NCI-H2081 treated with DMSO at 0.1 percent for 48 hours (cell line): ENCODE results near the gene RPL21.
A peak's percentile ranks its signal among the peaks of the same experiment; 100 is the strongest.
"Not testable (repeated sequence)": the region's sequence is repeated elsewhere in the genome, so short reads cannot be mapped to it uniquely, and the experiment has no call there.

ENCODE experiments used
- DNase-seq: peaks from one replicate; lab custom pipeline; 2025; lab: John Stamatoyannopoulos, UW

Gene RPL21

DNA sequence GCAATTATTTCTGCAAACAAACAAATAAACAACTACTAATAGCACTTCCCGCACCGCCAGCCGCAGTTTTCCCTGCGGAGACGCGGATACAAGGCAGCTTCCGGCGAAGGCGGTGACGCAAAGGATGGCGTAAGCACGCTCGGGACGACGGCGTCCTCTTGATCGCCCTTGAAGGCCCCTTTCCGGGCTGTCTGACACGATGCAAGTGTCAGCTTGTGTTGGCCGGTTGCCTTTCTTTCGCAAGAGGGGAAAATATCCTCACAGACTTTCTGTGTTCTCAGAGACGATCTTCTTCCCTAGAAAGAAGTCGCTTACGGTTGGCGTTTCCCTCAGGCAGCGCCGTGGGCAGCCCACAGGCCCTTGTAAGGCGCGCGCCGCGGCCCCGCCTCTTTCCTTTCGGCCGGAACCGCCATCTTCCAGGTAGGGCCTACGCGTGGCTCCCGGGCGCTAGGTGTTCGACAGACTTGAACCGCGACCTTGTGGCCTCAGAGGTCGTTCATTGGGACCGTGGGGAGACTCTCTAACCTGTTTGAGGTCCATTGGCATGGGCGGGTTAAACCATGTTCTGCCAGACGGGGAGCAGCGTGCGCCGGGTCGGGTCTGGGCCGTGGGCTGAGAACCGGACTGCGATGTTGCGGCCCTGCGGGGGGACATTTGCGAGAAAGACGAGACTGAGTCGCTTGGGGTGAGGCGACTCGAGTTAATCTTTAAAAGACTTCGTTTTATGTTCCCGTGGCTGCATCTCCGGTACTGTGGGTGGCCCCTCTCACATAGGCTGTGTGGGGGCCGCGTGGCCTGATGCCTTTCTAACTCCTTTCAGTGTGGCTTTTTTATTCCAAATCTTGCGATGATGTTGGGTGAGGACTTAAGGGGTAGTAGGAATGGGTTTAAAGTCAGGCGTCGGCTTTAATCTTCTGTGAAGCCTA is at the start of gene RPL21:
RPL21 (plus strand) TSS at position 393 of the 926 bp plus-strand sequence. CDS start 2,219 bp downstream, outside the sequence.
- DNase-seq, result peak; percentile 51

DNA sequence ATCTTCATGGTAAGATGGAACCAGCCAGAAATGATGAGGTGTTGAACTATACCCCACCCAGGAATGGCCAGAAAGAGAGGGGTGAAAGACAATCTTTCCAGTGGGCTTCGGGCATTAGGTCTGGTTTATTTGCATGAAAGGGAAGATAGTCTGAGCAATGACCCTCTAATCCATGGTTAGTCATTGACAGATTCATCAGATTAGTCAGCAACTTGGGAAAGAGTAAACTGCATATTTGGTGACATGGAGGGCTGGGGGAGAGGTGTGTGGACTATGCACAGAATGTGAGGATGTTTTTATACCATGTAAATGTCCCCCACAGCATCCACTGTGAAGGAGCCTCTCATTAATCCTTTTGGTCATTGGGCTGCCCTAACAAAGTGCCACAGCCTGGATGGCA is 49.7 kb upstream of the RPL21 start:
- no peak for DNase-seq

DNA sequence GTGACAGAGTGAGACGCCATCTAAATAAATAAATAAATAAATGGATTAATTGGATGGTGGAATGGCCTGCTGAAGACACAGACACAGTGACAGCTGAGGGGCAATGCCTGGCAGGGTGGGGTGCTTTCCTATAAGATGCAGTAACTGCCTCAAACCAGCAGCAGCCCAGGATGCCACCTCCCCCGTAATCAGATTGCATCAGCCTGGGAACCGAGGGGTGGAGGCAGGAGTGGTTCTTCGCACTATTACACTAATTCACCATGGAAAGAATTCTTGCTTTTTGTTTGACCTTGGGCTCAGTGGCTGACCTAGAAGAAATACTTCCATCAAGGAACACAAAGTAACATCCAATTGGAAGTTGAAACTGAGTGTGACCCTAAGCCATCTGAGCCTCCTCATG is 48.2 kb upstream of the RPL21 start:
- no peak for DNase-seq

DNA sequence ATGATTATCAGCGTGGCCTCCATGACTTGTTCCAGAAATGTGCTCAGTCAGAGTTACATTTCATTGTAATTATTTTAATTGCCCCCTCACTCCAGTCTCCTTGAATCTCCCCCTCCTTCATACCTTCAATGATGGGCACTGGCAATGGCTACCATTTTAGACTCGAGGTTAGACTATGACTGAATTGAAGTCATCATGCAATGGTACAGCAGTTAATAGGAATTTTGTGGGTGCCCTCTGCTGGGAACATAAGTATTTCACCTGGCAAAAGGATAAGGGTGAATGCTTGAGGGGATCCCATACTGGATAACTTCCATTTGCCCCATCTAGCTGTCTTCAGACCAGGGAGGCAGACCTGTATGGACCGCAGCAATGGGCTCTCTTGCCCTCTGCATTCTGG is 47.5 kb upstream of the RPL21 start:
- no peak for DNase-seq

DNA sequence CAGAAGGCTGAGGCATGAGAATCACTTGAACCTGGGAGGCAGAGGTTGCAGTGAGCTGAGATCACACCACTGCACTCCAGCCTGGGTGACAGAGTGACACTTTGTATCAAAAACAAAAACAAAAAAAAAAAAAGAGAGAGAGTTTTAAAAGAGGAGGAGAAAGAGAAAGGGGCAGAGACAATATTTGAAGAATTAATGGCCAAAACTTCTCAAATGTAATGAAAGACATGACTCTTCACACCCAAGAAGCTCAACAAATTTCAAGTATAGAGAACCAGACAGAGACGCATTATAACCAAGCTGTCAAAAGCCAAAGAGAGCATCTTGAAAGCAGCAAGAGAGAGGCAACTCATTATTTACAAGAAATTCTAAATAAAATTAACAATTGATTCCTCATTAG is 42.8 kb upstream of the RPL21 start:
- DNase-seq, result no peak

DNA sequence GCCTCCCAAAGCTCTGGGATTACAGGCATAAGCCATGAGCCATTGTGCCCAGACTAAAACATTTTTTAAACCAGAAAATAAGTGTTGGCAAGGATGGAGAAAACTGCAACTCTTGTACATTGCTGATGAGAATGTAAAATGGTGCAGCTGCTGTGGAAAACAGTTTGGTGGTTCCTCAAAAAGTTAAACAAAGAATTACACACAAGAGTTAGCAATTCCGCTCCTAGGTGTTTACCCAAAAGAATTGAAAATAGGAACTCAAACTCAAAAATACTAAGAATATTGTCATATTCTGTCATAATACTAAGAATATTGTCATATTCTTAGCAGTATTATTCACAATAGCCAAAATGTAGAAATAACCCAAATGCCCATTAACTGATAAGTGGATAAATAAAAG is 40.1 kb upstream of the RPL21 start:
- no peak for DNase-seq

DNA sequence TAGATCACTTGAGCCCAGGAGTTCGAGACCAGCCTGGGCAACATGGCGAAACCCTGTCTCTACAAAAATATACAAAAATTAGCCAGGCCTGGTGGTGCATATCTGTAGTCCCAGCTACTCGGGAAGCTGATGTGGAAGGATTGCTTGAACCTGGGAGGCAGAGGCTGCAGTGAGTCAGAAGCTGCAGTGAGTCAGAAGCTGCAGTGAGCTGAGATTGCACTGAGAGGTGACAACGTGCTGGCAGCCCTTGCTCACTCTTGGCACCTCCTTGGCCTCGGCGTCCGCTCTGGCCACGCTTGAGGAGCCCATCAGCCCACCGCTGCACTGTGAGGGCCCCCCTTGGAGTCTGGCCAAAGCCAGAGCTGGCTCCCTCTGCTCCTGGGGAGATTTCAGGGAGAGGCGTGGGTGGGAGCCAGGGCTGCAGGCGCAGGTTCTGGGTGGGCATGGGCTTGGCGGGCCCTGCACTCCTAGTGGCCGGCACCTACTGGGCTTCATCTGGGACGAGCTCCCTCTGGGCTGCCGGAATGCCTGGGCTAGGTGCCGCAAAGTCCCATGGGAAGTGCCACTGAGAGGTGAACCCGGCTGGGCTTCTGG is 39.5 kb upstream of the RPL21 start:
- no peak for DNase-seq

DNA sequence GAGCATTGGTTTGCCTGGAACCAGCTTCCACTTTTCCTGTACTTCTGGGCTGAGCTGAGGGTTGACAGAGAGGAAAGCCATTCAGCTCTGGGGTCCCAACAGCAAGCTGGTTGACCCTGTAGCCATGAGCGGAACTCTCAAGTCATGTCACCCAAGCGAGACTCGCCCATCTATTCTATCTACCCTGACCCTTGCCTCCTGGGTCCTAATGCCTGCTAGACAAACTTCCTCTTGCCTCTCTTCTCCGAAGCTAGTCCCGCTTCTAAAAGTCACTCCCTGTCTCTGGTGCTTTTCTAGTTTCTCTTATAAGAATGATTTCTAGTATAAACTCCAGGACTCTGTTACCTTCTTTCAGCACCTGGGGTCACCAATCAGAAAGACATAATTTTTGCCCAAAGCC is 38.0 kb upstream of the RPL21 start:
- DNase-seq, result not testable (repeated sequence)

DNA sequence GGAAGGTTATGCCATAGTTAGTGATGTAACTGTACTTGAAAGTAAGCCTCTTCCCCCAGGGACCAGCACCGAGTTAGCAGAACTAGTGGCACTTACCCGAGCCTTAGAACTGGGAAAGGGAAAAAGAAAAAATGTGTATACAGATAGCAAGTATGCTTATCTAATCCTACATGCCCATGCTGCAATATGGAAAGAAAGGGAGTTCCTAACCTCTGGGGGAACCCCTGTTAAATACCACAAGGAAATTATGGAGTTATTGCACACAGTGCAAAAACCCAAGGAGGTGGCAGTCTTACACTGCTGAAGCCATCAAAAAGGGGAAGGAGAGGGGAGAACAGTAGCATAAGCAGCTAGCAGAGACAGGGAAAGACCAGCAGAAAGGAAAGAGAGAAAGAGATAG is 33.6 kb upstream of the RPL21 start:
- not testable (repeated sequence) for DNase-seq

DNA sequence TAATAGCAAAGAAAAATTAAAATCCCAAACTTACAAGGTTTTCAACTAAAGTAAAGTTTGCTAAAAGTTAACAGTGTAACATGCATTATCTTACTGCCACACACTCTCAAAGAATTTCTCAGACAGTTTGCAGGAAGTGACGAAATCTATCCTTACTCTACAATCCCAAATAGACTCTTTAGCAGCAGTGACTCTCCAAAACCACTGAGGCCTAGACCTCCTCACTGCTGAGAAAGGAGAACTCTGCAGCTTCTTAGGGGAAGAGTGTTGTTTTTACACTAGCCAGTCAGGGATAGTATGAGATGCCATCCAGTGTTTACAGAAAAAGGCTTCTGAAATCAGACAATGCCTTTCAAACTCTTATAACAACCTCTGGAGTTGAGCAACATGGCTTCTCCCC is 32.5 kb upstream of the RPL21 start:
- not testable (repeated sequence) for DNase-seq

DNA sequence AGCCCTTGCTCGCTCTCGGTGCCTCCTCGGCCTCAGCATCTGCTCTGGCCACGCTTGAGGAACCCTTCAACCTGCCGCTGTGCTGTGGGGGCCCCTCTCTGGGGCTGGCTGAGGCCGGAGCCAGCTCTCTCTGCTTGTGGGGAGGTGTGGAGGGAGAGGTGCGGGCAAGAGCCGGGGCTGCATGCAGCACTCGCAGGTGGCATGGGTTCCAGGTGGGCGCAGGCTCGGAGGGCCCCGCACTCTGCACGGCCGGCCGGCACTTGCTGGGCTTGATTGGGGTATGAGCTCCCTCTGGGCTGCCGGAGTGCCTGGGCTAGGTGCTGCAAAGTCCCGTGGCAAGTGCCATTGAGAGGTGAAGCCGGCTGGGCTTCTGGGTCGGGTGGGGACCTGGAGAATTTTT is 31.7 kb upstream of the RPL21 start:
- DNase-seq, result no peak

DNA sequence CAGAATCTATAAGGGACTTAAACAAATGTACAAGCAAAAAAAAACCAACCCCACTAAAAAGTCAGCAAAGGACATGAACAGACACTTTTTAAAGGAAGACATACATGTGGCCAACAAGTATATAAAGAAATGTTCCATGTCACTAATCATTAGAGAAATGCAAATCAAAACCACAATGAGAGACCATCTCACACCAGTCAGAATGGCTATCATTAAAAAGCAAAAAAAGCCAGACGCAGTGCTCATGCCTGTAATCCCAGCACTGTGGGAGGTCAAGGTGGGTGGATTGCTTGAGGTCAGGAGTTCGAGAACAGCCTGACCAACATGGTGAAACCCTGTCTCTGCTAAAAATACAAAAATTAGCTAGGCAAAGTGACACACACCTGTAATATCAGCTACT is 29.3 kb upstream of the RPL21 start:
- DNase-seq, result not testable (repeated sequence)

DNA sequence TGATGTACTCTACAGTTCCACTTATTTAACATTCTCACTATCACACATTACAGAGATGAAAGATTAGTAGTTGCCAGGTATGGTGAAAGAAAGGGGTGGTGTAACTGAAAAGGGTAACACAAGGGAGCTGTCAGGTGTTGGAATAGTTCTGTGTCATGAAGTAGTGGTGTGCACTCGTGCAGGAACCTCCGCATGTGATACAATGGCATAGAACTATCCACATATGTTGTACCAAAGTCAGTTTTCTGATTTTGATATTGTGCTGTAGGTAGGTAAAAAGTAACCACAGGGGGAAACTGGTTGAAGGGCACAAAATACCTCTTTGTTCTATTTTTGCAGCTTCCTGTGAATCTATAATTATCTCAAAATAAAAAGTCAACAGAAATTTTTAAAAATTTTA is 24.4 kb upstream of the RPL21 start:
- no peak for DNase-seq

DNA sequence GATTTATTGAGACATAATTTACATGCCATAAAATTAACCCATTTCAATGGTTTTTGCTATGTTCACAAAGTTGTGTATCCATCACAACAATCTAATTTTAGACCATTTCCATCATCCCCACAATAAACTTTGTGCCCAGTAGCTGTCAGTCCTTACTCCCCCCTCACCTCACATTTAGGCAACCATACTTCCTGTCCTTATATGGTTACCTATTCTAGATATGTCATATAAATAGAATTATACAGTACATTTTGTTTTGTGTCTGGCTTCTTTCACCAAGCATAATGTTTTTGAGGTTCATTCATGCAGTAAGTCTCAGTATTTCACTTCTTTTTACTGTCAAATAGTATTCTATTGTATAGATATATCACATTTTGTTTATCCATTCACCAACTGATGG is 23.2 kb upstream of the RPL21 start:
- no peak for DNase-seq

DNA sequence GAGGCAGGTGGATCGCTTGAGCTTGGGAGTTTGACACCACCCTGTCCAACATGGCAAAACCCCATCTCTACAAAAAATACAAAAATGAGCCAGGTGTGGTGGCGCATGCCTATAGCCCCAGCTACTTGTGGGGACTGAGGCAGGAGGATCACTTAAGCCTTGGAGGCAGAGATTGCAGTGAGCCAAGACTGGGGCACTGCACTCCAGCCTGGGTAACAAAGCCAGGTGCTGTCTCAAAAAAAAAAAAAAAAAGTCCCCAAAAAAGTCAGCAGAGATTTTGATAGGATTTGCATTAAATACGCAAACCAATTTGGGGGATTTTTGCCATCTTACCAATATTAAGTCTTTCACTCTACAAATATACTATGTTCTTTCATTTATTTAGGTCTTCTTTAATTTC is 21.7 kb upstream of the RPL21 start:
- no peak for DNase-seq

DNA sequence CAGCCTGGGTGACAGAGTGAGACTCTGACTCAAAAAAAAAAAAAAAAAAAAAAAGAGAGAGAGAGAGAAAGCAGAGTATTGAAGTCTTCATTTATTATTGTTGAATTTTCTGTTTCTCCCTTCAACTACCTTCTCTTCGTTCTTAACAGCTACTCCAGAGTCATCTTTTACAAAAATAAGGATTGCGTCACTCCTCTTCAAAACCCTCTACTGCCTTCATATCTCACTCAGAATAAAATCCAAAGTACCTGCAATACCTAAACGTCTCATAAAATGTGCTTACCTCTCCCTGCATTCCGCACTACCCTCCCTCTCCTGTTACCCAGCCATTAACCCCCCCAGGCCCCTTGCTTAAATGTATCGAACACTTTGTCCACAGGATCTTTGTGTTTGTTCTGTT is 17.4 kb upstream of the RPL21 start:
- no peak for DNase-seq

DNA sequence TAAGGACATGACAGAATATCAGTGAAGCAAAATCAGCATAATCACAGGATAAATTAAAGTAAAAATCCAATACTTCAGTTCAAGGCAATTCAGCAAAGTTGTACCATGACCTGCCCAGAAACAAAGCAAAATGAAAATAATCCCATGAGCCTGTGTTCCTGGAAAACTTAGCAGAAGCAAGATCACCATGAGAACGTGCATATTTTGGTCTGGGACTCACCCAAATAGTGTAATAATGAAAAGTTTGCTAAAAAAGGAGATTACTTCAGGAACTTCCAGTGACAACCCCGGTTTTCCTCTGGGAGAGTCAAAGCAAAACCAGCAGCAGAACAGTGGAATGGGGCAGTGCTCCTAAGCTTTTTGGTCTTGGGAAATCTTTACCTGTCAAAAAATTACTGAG is 14.9 kb upstream of the RPL21 start:
- DNase-seq, result no peak

DNA sequence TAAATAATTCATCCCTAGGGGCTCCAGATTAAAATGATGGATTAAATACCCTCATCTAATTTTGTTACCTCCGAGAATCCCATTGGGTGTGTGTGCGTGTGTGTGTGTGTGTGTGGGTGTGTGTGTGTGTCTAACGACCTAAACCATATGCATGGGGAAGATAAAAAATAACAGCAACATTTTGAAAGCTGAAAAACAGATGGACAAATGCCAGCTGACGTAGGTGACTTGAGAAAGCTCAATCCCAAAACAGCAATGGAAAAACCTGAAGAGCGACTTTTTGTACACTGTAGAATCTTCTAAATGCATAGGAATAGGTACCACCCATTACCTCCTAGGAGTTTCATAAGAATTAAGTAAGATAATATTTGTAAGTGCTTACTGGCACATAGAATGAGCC is 8.7 kb upstream of the RPL21 start:
- DNase-seq, result no peak

DNA sequence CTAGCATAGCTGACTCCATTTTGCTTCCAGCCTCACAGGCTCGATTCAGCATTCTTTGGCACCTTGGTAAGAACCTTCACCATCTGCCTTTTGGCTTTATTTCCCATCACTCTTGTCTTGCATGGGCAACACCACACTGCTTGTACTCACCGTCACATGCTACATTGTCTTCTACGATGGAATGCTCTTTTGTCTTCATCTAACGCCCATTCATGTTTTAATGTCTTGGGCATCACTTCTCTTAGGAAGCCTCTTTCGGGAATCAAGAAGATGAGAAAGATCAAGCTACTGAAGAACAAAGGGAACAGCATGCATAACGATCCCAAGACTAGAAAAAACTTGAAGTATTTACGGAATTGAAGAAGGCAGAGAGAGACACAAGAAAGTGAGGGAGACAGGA is 5.7 kb upstream of the RPL21 start:
- DNase-seq, result no peak

DNA sequence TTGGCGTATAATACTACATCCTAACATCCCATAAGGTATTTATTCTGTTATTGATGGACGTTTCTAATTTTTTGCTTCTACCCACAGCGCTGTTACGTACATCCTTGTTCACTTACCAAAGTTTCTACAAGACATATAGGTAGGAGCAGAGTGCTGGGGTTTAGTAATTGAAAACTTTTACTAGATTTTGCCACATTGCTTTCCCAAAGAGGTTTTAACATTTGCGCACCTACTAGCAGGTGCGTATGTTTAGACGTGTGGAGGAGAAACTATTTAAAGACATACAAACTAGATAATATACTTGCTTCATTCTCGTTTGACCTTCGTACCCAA is 559 bp upstream of the RPL21 start:
- DNase-seq, result no peak

DNA sequence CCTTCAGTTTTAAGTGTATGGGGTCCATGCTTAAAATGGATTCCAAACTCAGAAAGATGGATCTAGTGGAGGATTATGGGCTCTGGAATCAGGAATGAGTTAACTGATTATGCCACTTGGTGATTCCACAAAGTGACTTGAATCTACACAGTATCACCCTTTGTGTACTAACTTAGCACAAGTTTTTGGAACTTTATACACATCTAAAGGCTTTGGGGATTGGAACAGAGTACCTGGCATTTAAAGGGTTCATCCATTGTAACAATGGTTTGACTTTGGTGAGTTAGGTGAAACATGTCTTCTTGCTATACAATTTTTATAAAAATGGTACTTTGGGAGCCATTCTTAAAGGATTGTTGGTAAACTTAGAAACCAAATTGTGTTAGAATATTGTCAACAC is 1.1 kb downstream of the RPL21 start:
- no peak for DNase-seq

DNA sequence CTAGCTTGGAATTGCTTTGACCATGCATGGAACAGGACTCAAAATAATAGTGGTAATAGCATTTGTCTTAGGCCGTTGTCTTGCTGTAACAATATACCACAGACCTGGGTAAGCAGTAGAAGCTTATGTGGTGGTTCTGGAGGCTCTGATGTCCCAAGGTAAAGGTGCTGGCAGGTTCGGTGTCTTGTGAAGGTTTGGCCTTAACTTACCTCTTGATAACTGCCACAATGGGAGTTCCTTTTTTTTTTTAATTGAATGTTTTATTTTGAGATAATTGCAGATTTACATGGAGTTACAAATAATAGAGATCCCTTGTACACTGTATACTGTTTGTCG is 5.8 kb downstream of the RPL21 start:
- no peak for DNase-seq

DNA sequence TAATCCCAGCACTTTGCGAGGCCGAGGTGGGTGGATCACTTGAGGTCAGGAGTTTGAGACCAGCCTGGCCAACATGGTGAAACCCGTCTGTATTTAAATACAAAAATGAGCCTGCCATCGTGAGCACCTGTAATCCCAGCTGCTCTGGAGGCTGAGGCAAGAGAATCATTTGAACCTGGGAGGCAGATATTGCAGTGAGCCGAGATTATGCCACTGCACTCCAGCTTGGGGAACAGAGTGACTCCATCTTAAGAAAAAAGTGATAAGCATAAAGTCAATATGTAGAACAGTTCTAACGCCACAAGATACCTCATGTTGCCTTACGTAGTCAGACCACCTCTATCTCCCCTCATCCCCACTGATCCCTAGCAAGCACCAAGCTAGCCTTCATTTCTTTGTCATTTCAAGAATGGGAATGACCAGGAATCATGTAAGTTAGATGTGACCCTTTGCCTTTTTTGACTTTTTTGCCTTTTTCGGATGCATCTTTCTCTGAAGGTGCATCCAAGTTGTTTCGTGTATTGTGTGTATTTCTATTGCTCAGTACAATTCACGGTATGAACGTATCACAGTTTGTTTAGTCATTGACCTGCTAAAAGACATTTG is 6.4 kb downstream of the RPL21 start:
- DNase-seq, result no peak
